ENCODE measurements around the gene DUSP16.
"Not testable (repeated sequence)": the region's sequence is repeated elsewhere in the genome, so short reads cannot be mapped to it uniquely, and the experiment has no call there.

Gene DUSP16

DNA sequence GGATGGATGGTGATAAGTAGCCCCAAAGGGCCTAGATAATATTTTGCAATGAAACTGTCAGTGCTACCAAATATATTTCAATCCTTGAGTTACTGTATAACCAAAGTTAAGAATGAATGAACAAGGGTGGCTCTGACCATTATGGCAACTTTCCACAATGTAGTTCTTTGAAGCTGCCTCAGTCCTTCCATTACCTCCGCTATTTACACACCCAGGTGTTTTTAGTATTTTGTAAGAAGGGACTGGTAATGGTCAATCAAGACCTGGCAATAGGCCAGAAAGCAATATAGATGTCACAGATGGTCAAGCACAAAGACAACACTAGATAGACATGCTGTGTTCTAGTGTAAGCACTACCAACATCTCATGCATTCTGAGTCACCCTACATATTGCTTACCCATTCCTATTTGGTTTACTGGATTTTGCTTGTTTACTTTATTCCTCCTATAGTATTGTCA, 16.3 kb downstream of the DUSP16 start:
- DNase-seq (ENCODE audit: low read depth), result no peak

DNA sequence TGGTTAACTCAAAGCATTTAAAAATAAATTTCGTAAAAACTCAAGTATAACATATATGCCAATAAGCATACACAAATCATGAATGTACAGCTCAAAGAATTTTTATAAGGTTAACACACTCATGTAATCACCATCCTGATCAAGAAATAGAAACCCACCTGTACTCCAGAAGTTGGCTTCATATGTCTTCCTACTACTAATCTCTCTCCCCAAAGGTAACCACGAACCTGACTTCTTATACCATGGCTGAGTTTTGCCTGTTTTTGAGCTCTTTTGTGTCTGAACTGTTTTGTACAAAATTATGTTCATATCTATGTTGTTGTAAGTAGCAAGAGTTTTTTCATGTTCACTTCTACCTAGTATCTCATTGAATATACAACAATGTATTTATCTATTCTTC, 18.7 kb downstream of the DUSP16 start:
- DNase-seq (ENCODE audit: low read depth), result no peak

DNA sequence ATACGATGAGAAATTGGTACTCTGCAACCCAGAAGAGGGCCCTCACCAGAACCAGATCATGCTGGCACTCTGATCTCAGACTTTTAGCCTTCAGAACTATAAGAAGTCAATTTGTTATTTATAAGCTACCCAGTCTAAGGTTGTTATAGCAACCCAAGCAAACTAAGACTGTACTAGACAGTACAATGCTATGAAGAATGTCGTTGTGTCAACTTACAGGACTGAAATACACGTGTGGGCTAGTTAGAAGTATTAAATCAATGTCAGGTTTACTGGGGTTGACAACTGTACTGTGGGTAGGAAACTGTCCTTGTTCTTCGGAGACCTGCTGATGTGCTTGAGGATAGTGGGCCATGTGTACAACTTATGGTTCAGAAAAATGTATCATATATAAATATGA, 19.7 kb downstream of the DUSP16 start:
- no peak for DNase-seq (ENCODE audit: low read depth)

DNA sequence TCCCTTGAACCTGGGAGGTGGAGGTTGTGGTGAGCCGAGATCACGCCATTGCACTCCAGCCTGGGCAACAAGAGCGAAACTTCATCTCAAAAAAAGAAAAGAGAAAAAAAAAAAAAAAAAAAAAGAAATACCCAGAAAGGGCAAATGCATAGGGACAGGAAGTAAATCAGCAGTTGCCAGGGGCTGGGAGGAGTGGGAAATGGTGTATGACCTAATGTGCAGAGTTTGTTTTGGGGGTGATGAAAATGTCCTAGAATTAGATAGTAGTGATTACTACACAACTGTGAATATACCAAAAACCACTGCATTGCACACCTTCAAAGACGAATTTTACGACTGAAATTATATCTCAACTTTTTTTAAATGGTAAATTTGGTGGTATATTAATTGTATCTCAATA, 20.4 kb downstream of the DUSP16 start:
- DNase-seq (ENCODE audit: low read depth), result no peak

GRCh38 chr12:12541782-12542181, 20.9 kb downstream of the DUSP16 start:
- DNase-seq (ENCODE audit: low read depth), result no peak

DNA sequence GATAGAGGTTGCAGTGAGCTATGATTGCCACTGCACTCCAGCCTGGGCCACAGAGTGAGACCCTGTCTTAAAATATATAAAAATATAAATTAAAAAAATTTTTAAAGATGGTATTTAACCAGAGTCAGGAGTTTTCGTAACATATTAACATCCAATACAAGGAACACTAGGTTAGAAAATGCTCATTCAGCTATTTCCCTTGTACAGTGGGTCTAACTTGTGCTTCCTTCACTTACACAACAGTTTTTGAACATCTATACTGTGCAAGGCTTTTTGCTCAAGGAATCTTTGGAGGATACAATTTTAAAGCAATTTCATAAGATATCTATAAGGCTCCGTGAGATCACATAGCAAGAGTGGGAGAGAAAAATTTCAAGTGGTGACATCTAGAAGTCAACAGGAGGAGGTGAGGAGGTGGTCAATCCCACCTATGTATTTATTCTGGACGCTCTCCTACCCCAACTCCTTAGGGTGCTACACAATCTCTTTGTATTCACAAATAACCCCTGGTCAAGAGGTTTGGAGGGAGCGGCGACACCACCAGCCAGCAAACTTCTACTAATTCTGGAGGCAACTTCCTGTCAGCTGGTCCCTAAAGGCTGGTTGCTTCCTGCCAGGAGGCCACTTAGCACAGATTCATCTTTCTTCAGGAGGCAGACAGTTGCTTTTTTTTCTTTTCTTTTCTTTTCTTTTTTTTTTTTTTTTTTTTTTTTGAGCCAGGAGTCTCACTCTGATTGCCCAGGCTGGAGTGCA, 22.2 kb downstream of the DUSP16 start:
- no peak for DNase-seq (ENCODE audit: low read depth)

GRCh38 chr12:12539028-12539810, 23.4 kb downstream of the DUSP16 start:
- no peak for DNase-seq (ENCODE audit: low read depth)

DNA sequence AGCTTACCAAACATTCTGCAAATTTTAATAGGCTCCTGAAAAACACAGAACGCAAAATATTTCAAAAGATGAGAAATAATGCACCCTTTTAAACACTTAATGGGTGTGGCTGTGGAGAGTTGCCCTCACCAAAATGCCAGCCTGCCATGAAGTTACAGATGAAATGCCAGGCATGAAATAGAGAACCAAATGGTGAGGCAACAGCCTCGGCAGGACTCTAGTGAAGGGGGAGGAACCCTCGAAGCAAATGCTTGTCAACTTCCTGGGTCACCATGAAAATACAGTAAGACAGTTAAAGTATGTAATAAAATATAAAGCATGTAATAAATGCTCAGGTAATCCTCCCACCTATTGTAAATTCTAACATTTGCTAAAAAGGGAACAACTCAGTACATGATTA, 24.1 kb downstream of the DUSP16 start:
- no peak for DNase-seq (ENCODE audit: low read depth)

- no peak for DNase-seq (ENCODE audit: low read depth)
These were observed 25.2 kb downstream of the DUSP16 start for GRCh38 chr12:12537421-12537820.

- no peak for DNase-seq (ENCODE audit: low read depth)
These were observed 27.7 kb downstream of the DUSP16 start for GRCh38 chr12:12534975-12535374.

GRCh38 chr12:12534166-12534866, 28.3 kb downstream of the DUSP16 start:
- no peak for DNase-seq (ENCODE audit: low read depth)

GRCh38 chr12:12533238-12533829, 29.3 kb downstream of the DUSP16 start:
- no peak for DNase-seq (ENCODE audit: low read depth)

GRCh38 chr12:12531194-12531593, 31.5 kb downstream of the DUSP16 start:
- no peak for DNase-seq (ENCODE audit: low read depth)

GRCh38 chr12:12529783-12530421, 32.8 kb downstream of the DUSP16 start:
- DNase-seq (ENCODE audit: low read depth), result no peak

- DNase-seq (ENCODE audit: low read depth), result no peak
These were observed 34.0 kb downstream of the DUSP16 start for GRCh38 chr12:12528361-12529270.

DNA sequence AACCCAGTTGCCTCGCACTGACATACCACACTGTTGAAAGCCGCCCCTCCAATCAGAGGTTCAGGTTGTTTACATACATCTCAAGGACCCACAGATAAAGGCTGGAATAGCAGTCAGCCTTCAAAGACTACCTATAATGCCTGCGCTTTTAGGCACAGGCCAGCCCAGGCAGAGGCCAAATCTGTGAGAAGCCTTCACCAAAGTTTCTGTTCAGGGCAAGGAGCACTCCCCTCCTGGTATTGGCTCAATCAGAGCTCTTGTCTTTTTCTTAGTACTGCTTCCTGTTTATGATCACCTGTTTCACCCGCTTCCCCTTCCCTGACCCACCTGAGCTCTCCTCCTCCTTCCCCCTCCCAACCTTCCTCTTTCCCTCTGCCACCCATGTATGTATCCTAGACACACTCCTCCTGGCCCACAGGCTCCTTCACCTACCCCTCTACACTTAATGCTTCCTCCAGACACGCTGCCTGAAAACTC, 34.8 kb downstream of the DUSP16 start:
- DNase-seq (ENCODE audit: low read depth), result no peak

DNA sequence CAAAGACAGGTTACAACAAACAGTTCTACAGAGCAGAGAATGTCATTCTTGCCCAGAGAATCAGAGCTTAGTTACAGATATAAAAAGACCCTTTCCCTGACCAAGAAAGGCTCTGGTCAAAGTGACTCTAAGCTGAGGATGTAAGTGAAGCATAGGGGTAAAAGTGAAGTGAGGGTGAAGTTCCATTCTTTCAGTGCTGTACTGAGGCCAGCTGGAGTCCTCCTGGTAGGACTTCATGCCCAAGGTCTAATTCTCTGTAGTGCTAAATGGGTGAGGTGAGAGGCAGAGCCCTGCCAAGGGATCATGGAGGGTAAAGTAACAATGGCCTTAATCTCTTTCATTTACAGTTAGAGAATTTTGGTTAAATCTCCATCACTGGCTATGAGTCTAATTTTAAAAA, 38.5 kb downstream of the DUSP16 start:
- no peak for DNase-seq (ENCODE audit: low read depth)

GRCh38 chr12:12523229-12523628, 39.4 kb downstream of the DUSP16 start:
- no peak for DNase-seq (ENCODE audit: low read depth)

DNA sequence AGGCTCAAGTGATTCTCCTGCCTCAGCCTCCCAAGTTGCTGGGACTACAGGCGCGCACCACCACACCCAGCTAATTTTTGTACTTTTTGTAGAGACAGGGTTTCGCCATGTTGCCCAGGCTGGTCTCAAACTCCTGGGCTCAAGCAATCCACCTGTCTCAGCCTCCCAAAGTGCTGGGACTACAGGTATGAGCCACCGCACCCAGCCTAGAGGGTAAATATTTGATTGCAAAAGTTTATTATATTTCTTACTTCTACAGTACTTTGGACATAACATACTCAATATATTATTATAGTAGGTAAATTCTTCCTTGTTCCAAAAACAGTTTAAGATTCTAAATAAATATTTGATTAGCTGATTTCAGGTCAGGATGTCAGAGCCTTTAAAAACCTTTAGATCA, 40.0 kb downstream of the DUSP16 start:
- not testable (repeated sequence) for DNase-seq (ENCODE audit: low read depth)

- no peak for DNase-seq (ENCODE audit: low read depth)
These were observed 40.8 kb downstream of the DUSP16 start for GRCh38 chr12:12521888-12522287.

GRCh38 chr12:12521044-12521485, 41.6 kb downstream of the DUSP16 start:
- no peak for DNase-seq (ENCODE audit: low read depth)

Data from activated T-helper 1 cell treated with Interleukin-2 at 50 U/mL for 16 hours (primary cell).